Measurements from ENCODE around the gene CCL20. TPM values are rescaled to one million over a fixed set of nuclear protein-coding genes. Genes with fewer than 3 reads are reported as not detected.
"Not testable (repeated sequence)": the region's sequence is repeated elsewhere in the genome, so short reads cannot be mapped to it uniquely, and the experiment has no call there.

Gene CCL20
- total RNA-seq, 2 experiments from 2014 or later, result 5.3 to 7.5 TPM

DNA sequence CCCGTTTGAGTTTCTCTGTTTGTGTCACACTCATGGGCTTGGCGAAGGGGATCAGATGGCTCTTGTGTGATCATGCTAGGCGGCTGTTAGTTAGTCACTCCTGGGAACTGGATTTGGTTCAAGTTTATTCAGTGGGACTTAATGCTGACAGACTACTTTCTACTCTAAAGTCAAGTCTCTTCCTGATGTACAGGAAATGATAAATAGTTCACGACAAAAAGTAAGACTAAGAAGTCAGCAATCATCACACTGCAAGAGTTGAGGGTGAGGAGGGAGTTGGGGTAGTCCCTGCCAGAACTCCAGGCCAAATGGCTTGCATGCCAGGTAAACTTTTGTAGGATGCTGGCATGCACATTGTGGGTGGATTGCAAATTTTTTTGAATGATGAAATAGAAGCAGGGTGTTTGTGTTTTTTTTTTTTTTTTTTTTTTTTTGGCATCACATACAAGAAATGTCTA lies 25.1 kb upstream of the CCL20 start:
- TF ChIP-seq, protein P1, sequence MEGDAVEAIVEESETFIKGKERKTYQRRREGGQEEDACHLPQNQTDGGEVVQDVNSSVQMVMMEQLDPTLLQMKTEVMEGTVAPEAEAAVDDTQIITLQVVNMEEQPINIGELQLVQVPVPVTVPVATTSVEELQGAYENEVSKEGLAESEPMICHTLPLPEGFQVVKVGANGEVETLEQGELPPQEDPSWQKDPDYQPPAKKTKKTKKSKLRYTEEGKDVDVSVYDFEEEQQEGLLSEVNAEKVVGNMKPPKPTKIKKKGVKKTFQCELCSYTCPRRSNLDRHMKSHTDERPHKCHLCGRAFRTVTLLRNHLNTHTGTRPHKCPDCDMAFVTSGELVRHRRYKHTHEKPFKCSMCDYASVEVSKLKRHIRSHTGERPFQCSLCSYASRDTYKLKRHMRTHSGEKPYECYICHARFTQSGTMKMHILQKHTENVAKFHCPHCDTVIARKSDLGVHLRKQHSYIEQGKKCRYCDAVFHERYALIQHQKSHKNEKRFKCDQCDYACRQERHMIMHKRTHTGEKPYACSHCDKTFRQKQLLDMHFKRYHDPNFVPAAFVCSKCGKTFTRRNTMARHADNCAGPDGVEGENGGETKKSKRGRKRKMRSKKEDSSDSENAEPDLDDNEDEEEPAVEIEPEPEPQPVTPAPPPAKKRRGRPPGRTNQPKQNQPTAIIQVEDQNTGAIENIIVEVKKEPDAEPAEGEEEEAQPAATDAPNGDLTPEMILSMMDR (IDR thresholded peaks at IDR 0.05), result no peak
- H3K4me3 Mint-ChIP-seq, result no peak overlapping the region
- CTCF ChIA-PET, result no interaction called here
- POLR2A ChIA-PET, result no interaction called here
- no peaks in the 10 kb centered on the region for H3K36me3 Mint-ChIP-seq (ENCODE audit: low read depth)
- no peak overlapping the region for H3K27ac Mint-ChIP-seq
- H3K27me3 Mint-ChIP-seq, result peaks cover 23% of the 10 kb centered on the region
- peaks cover 4% of the 10 kb centered on the region for H3K4me1 Mint-ChIP-seq (ENCODE audit: low read depth)
- ATAC-seq (no peak), DNase-seq (no peak)
- intact Hi-C loops (cut with micrococcal nuclease), result no loop called here
- H3K9me3 Mint-ChIP-seq, result no peaks in the 10 kb centered on the region

DNA sequence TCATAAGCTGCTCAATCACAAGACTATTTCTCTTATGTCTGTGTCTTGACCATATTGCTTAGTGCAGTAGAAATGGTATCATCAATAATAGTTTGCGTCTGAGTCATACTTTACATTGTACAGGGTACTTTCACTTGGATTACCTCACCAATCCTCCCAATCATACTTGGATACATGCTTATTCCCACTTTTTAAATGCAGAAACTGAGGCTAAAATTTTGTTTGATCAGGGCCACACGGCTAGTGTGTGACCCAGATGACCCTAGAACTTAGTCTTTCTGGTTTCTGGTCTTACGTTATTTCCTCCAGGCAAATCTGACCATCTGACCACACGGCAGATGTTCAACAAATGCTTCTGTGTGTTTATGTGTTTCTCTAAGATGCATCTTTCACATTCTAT lies 23.8 kb upstream of the CCL20 start:
- Mint-ChIP-seq H3K27ac (no peak overlapping the region), H3K4me3 (no peak overlapping the region), H3K36me3 (ENCODE audit: low read depth) (no peaks in the 10 kb centered on the region), H3K9me3 (no peaks in the 10 kb centered on the region), H3K27me3 (peaks cover 23% of the 10 kb centered on the region), H3K4me1 (ENCODE audit: low read depth) (no peaks in the 10 kb centered on the region)
- ATAC-seq (no peak), DNase-seq (no peak)
- intact Hi-C loops (cut with micrococcal nuclease), result no loop called here
- CTCF ChIA-PET, result no interaction called here
- TF ChIP-seq, protein P1 (IDR thresholded peaks at IDR 0.05), result no peak
- POLR2A ChIA-PET, result no interaction called here

DNA sequence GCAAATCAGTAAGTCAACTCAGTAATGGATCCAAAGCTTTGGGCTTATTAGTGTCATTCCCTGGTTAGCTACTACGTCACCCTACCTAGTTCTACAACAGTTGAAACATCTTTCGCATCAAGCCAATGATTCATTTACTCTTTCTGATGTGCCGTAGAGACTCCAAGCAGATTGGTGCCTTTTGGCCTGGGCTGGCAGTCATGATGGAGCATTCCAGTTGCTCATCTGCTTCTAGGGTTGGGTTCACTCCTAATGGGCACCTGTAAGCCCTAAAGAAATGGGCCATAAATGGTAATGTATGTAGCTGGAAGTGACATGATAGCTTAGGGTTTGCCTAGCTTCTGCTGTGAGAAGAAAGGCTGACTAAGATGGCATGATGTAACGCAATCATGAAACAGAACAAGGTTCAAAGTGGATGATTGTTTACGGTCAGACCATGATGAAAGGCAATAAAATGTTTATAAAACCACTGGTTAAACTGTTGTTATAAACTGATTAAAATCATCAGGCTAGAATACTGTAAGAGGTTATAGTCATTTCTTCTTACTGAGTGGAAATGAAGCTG lies 20.4 kb upstream of the CCL20 start:
- ChIA-PET CTCF (interaction anchor here (1.2 kb wide), 2 partner anchors 12 to 135 kb away, joined by 3 to 4 read pairs; no protein-coding TSS in a partner anchor), POLR2A (no interaction called here)
- TF ChIP-seq, protein P1 (IDR thresholded peaks at IDR 0.05), result no peak
- DNase-seq (no peak), ATAC-seq (no peak)
- H3K27me3 Mint-ChIP-seq, result peaks cover 19% of the 10 kb centered on the region
- H3K4me1 Mint-ChIP-seq (ENCODE audit: low read depth), result no peaks in the 10 kb centered on the region
- intact Hi-C loops (cut with micrococcal nuclease), result no loop called here
- no peak overlapping the region for H3K27ac Mint-ChIP-seq
- no peak overlapping the region for H3K4me3 Mint-ChIP-seq
- H3K36me3 Mint-ChIP-seq (ENCODE audit: low read depth), result no peaks in the 10 kb centered on the region
- no peaks in the 10 kb centered on the region for H3K9me3 Mint-ChIP-seq

DNA sequence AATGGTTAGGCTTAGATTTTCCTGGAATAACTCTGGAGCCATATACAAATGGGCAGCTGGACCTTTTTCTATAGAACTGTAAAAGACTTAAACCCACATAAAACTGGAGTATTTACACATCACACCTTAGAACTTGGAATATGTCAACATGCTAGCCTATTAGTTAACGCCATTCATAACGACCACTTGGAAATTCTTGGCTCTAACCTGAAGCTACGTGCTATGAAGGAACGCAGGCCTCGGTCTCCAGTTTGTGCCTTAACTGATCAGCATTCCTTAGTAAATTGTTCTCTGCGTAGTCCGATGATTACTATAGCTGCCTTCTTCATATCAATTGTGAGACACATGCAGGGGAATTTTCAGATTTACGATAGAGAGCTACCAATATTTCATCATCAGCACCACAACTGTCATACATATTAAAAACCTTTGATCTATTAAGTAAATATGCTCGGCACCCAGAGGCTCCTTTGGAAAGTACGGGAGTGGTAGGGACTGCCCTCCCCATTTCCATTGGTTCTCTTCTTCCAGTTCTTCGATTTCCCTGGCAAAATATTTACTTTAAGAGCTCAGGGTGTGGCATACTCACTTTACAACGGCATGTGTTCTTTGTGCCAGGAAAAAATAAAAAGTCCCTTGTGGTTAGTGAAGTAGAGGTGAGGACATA lies 17.5 kb upstream of the CCL20 start:
- Mint-ChIP-seq H3K27me3 (peaks cover 9% of the 10 kb centered on the region), H3K36me3 (ENCODE audit: low read depth) (no peaks in the 10 kb centered on the region), H3K4me1 (ENCODE audit: low read depth) (no peaks in the 10 kb centered on the region), H3K9me3 (no peaks in the 10 kb centered on the region), H3K27ac (no peak overlapping the region), H3K4me3 (no peak overlapping the region)
- POLR2A ChIA-PET, result no interaction called here
- CTCF ChIA-PET, result no interaction called here
- ATAC-seq, result no peak
- DNase-seq, result no peak
- TF ChIP-seq, protein P1 (IDR thresholded peaks at IDR 0.05), result no peak
- intact Hi-C loops (cut with micrococcal nuclease), result no loop called here

DNA sequence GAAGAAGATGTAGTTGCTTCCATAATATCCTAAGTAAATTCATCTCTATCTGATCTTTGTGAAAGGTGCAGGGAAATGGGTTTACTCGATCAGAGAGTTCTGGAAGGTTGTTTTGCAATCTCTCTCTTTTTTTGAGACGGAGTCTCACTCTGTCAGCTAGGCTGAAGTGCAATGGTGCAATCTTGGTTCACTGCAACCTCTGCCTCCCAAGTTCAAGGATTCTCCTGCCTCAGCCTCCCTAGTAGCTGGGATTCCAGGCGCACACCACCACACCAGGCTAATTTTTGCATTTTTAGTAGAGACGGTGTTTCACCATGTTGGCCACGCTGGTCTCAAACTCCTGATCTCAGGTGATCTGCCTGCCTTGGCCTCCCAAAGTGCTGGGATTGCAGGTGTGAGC lies 16.9 kb upstream of the CCL20 start:
- not testable (repeated sequence) for H3K4me3 Mint-ChIP-seq, H3K27ac Mint-ChIP-seq

More for the DNA sequence above, 16.9 kb upstream of the CCL20 start:
- peaks cover 10% of the 10 kb centered on the region for H3K27me3 Mint-ChIP-seq
- ATAC-seq; POLR2A ChIA-PET; H3K4me1 Mint-ChIP-seq (ENCODE audit: low read depth); CTCF ChIA-PET; H3K36me3 Mint-ChIP-seq (ENCODE audit: low read depth); intact Hi-C loops (cut with micrococcal nuclease); H3K9me3 Mint-ChIP-seq; DNase-seq: not testable (repeated sequence)

Data from activated CD8-positive, alpha-beta T cell treated with anti-CD3 and anti-CD28 coated beads for 36 hours (primary cell).